Right ventricle myocardium superior (tissue), 1 donor: ENCODE data around the gene SLC25A17. TPM values are rescaled to one million over a fixed set of nuclear protein-coding genes. Genes with fewer than 3 reads are reported as not detected.
"Not testable (repeated sequence)": the region's sequence is repeated elsewhere in the genome, so short reads cannot be mapped to it uniquely, and the experiment has no call there.

ENCODE experiments used
- ATAC-seq: fragments of 200-7000 bp; cut with Tn5 transposase; one replicate; pipeline ENCODE4 v1.9.1; 2020; ENCODE audit warnings: mild to moderate bottlenecking; ENCODE audit not compliant: poor library complexity
- DNase-seq: peaks from one replicate; pipeline ENCODE4 v3.0.0-alpha.2; 2020
- intact Hi-C: fragments of 100-400 bp; cut with DNase I; formaldehyde crosslinking; loops from one replicate; pipeline ENCODE4 v1.11.2; 2022
- total RNA-seq: library from RNA; stranded (reverse); fragmentation: NEBNext Ultra II Directional; extraction: Animal tissue kit (Norgen Biotek cat#: 25700); gene quantifications from one replicate; pipeline ENCODE4 v1.2.1, GENCODE V29; 2021
- donor health status: DM: no; HTN: yes; CAD: no; lungs with severe emphysema.

SLC25A17 gene
- total RNA-seq, 1 donor from 2014 or later: 3.3 TPM

DNA sequence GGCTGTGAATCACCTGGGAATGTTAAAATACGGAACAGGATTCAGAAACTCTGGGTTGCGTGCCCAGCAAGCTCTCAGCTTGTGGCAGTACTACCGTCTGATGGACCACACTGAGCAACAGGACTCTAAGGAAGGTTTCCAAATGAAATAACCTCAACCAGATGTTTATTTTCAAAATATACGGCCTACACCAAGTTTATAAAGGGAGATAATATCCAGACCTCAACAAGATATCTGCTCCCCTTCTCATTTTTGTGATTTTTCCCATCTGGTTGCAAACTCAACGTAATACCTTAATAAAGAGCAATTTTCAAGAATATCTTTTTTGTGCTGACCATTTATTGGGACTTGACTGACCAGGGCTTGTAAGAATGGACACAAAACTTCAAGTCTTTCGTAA lies 49.4 kb downstream of the SLC25A17 start:
- DNase-seq (no peak), ATAC-seq (no peak)
- intact Hi-C loops: no loop called here

DNA sequence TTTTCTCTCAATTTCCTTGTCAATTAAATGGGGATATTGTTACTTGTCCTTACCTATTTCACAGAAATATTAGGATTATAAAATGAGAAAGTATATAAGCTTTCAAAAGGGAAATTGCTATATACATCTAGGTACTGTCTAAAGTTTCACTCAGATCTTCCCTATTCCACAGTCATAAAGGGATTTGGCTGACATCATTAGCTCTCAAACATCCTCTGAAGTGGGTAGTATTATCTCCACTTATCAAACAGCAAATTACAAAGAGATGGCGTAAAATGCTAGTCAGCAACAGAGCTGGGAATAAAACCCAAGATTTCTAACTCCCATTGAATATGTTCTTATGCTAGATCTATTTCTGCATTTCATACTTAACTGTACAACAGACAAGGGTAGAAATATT lies 50.9 kb downstream of the SLC25A17 start:
- ATAC-seq (no peak), DNase-seq (no peak)
- intact Hi-C loops: no loop called here

DNA sequence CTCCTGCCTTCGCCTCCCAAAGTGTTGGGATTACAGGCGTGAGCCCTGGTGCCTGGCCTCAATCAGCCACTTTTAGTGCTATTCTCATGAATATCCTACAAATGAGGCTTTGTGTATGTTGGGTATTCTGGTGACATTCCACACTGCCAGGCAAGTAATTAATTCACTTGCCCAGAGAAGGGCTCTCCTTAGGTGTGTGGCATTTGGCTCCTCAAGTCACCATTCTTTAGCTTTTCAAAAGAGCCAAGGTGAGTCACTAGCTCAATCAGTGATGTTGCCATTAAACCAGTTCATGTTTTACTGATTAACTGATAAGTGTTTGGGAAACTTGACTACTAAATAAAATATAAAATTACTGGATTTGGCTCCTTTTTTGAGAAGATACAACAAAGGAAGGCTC lies 52.2 kb downstream of the SLC25A17 start:
- ATAC-seq (no peak), DNase-seq (no peak)
- intact Hi-C loops: no loop called here

DNA sequence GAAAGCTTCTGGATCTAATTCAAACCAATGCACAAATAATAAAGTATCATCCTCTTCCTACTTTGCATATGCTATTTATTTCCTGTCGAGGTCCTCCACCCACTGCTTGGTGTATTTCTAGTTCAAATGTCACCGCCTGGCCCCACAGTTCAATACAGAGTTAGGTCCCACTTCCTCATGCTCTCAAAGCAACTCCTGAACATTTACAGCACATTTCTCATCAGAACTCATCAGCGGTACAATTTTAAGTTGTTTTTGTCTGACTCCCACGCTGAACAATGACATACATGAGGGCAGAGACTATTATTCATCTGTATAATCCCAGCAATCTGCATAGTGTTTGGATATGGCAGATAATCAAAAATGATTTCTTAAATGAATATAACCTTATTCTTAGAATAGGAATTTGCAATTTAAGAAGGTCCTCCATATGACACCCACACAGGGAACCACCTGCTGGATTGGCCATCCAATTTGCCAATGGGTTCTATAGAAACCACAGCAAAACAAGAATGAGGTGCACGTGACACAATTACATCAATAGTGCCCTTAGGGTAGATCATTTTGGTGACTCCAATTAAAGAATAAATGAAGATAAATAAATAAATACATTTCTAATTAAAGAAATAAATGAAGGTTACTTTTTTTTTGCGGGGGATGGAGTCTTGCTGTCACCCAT lies 54.2 kb downstream of the SLC25A17 start:
- DNase-seq: no peak
- intact Hi-C loops: loop anchor here (5.0 kb wide), 1 partner anchor 83 kb away; no protein-coding TSS in a partner anchor
- no peak for ATAC-seq

DNA sequence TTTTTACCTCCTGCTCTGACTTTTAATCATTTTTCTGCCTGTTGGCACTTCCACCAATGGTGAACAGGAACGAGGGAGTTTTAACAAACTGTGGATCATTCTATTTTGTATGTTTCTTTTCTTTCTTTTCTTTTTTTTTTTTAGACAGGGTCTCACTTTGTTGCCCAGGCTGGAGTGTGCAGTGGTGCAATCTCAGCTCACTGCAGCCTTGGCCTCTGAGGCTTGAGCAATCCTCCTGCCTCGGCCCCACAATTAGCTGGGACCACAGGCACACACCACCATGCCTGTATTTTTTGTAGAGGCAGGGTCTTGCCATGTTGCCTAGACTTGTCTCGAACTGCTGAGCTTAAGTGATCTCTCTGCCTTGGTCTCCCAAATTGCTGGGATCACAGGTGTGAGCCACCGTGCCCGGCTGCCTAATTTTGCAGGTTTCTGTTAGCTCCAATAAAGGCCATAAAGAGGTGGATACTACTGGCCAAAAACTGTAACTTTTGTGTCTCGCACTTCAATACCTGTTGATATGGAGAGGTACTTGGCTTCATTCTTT lies 59.8 kb downstream of the SLC25A17 start:
- no peak for ATAC-seq
- no peak for DNase-seq
- intact Hi-C loops: no loop called here

DNA sequence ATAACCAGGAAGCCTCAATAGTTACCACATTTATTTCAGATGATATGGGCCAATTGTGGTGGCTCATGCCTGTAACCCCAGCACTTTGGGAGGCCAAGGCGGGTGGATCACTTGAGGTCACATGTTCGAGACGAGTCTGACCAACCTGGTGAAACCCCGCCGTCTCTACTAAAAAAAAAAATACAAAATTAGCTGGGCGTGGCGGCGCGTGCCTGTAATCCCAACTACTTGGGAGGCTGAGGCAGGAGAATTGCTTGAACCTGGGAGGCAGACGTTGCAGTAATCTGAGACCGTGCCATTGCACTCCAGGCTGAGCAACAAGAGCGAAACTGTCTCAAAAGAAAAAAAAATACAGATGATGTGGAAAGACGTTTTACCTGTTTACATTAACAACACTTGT lies 60.3 kb downstream of the SLC25A17 start:
- intact Hi-C loops, DNase-seq, ATAC-seq: not testable (repeated sequence)

DNA sequence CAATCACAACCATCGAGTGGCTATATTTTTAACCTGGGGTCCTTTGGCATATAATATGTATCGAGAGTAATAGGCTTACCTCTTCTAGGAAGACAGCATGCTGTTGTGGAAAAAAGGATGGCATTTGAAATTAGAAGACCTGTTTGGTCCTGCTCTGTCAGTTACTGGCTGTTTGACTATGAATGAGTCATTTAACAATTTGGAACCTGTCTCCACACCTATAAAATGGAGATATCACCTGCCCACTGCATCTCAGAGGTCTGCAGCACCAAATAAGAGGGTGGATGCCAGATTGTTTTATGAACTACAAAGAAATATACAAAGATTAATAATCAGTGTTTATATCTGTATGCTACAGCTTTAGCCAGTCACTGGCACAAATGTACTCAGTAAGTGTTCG lies 60.8 kb downstream of the SLC25A17 start:
- intact Hi-C loops: no loop called here

DNA sequence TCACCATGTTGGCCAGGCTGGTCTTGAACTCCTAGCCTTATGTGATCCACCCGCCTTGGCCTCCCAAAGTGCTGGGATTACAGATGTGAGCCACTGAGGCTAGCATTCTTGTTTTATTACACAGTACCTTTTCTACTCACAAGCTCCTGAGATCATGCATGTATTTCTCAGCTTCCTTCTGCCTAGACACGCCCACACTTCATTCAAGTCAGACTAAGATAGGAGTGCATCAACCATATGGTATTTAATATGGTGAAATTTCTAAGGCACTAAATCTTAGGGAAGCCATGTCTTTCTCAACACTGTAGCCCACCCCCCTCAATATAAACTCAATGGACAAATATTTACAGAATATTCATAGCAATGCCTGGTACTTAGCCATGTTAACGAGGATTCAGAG lies 62.1 kb downstream of the SLC25A17 start:
- DNase-seq (no peak), ATAC-seq (no peak)
- intact Hi-C loops: no loop called here

More for the DNA sequence above, 60.8 kb downstream of the SLC25A17 start:
- no peak for DNase-seq
- ATAC-seq: no peak

DNA sequence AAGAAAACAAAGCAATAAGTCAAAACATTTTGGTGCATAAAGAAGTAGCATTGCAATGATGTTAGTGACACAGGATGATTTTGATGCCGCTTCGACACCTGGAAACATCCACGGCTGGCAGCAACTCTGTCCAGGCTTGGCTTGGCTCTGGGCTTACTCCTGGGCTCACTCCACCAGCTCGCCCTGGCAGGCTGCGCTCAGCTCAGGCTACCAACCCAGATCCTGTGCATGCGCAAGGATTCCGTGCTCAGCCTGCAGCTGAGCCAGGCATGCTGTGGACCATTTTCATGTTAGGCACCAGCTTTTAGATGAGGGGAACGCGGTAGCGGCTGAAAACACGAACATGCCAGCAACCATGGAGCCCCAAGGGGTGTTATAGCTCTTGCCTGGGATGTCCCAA lies 66.0 kb downstream of the SLC25A17 start:
- ATAC-seq: no peak
- intact Hi-C loops: no loop called here
- no peak for DNase-seq

DNA sequence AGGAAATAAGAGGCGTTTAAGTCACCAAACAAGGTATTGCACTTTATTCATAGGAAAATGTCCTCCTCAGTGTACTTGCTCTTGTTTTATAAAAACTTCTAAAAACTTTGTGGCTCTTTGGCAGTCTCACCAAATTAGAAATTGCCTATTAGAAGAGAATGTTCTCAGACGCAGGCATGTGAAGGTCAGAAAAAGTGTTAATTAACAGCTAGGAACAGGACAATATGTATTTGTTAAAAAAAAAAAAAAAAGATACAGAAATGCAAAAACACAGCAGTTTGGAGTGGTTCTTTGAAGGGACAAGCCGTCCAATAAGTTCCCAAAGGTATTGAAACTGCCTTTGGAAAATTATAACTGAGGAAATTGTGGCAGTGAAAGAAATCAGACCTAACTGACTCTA lies 67.9 kb downstream of the SLC25A17 start:
- DNase-seq: no peak
- intact Hi-C loops: no loop called here
- peak; percentile 71 for ATAC-seq

DNA sequence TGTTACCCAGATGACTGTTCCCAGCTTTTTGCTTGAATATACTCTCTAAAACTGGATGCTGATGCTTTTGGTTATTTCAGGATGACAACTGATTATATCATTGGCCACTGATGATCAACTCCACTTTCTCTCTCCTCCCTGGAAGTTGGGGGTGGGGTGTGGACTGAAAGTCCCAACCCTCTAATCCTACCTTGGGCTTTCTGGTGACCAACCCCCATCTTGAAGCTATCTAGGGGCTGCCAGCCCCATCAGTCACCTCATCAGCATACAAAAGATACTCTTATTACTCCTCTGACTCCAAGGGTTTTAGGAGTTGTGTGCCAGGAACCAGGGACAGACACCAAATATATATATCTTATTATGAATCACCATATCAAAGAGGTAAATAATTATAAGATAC lies 69.3 kb downstream of the SLC25A17 start:
- DNase-seq (no peak), ATAC-seq (no peak)
- intact Hi-C loops: no loop called here

DNA sequence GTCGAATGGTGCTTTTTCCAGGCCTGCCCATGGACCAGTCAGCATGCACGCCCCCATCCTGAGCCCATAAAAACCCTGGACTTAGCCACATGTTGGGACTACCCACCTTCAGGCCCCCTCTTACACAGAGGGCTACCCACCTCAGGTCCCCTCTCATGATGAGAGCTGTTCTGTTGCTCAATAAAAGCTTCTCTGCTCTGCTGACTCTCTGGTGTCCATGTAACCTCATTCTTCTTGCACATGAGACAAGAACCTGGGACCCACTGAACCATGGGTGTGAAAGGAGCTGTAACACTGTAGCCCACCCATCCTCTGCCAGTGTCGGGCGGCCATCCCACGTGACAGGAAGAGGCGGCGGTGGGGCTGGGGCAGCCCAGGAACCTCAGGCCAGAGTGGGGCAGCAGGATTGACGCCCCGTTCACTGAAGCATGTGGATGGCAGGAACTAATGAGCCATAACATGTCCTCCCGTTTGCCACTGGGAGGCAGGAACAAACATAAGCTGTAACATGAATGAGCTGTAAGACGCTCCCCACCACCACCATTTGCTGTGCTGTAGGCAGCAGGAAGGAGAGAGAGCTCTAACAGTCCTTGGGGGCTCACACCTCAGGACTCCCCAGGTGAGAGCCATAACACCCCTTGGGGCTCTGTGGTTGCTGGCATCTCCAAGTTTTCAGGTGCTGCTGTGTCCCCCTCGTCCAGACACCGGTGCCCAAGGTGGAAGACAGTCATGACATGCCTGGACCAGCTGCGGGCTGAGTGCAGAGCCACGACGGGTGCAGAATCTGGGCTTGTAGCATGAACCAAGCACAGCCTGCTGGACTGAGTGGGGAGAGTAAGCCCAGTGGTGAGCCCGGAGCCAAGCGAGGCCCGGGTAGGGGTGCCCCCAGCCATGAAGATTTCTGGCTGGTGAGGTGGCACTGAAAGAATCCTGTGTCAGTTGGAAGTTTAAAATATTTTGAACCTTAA lies 70.5 kb downstream of the SLC25A17 start:
- DNase-seq (no peak), ATAC-seq (no peak)
- intact Hi-C loops: no loop called here

DNA sequence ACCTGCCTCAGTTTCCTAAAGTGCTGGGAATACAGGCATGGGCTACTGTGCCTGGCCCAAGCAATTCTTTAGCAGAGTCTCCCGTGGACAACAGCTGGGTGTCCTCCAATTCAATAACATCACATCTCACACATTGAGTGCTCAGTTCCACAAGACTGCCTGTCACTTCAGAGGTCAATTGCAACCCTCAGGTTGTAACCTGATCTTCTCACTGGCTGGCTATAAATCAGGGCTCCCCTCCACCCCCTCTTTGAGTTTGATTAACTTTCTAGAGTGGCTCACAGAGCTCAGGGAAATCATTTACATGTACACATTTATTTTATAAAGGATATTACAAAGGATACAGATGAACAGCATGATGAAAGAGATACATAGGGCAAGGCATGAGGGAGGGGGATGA lies 71.8 kb downstream of the SLC25A17 start:
- intact Hi-C loops: no loop called here
- ATAC-seq (no peak), DNase-seq (no peak)

DNA sequence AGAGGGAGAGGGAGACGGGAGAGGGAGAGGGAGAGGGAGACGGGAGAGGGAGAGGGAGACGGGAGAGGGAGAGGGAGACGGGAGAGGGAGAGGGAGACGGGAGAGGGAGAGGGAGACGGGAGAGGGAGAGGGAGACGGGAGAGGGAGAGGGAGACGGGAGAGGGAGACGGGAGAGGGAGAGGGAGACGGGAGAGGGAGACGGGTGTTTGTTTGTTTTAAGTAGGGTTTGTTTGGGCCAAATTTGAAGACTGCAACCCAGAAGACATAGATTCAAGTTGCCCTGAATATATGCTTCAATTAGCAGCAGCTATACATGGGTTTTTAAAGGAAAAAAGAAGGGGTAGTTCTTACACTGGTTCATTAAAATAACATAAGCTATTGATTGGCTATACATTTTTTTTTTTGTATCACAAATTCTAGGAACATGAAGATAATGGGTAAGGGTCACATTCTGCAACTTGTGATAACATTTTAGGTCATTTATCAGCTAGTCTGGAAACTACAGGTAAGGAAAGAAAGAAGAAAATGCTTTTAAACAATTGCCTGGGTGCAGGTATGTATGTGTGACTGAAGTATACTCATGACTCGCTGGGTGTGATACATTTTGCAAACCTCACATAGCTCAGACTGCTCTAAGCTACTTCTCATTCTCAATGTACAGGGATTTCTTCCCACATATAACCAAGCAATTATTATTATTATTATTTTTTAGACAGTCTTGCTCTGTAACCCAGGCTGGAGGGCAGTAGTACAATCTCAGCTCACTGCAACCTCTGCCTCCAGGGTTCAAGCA lies 72.5 kb downstream of the SLC25A17 start:
- DNase-seq (no peak), ATAC-seq (no peak)
- intact Hi-C loops: no loop called here

DNA sequence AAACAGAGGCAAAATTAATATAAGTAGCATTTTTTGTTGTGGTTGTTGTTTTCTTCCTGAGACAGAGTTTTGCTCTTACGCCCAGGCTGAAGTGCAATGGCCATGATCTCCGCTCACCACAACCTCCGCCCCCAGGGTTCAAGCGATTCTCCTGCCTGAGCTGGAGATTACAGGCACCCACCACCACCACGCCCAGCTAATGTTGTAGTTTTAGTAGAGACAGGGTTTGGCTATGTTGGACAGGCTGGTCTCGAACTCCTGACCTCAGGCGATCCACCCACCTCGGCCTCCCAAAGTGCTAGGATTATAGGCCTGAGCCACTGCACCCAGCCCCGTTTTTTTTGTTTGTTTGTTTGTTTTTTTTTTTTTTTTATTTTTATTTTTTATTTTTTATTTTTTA lies 75.4 kb downstream of the SLC25A17 start:
- intact Hi-C loops: no loop called here
- DNase-seq (no peak), ATAC-seq (no peak)

DNA sequence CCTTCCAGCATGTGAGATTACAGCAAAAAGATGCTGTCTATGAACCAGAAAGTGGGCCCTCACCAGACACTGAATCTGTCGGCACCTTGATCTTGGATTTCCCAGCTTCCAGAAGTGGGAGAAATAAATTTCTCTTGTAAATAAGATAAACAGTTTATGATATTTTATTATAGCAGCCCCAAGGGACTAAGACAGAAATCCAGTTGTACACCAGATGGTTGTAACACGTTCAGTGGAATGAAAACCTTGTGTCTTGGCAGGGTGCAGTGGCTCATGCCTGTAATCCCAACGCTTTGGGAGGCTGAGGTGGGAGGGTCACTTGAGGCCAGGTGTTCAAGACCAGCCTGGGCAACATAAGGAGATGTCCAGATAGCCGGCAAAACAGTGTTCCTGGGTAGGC lies 78.0 kb downstream of the SLC25A17 start:
- ATAC-seq (peak; percentile 56), DNase-seq (no peak)
- intact Hi-C loops: no loop called here

DNA sequence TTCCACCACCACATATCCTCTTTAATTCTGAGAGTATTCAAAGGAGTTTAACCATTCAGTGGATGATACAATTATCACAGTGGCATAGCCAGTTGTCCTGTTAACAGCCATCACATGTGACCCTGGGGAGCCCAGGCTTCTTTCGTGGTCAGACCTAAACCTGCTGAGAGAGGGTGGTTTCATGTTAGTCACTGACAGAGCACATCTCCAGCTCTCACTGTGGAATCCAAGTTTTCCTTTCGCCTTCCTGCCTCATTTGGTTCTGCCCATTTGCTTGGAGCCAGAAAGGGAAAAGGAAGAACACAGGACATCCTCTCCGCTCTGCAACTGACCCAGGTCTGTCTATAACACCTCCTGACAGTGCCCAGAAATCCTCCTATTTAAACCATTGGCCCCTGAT lies 79.4 kb downstream of the SLC25A17 start:
- ATAC-seq: no peak
- intact Hi-C loops: no loop called here
- DNase-seq: no peak

DNA sequence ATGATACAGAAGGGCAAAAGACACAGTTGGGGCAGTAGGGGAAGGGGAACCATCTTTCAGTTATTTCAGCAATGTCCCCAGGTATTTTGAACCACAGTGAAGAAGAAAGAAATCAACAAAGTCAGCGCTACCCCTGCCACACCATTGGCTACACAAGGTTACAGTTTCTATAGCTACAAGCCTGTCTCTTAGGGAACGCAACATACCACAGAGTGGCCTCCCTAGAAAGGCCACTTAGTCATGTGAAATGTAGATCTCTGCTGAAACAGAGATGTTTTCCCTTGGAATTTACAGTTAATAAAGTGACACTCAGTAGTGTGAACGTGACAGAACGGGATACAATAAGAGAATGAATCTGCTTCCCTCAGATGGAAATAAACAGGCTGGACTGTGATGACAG lies 85.2 kb downstream of the SLC25A17 start:
- DNase-seq (no peak), ATAC-seq (no peak)
- intact Hi-C loops: no loop called here

DNA sequence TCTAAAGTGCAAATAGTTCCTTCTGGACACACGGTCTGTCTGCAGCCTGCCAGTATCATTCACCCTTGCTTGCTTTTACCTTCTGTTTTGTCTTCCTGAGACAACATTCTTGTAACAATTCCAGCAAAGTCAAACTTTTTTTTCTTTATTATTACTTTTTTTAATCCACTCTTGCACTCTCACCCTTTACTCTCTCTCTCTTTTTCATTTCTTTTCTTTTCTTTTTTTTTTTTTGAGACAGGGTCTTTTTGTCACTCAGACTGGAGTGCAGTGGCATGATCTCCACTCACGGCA lies 86.2 kb downstream of the SLC25A17 start:
- no peak for DNase-seq
- intact Hi-C loops: no loop called here
- no peak for ATAC-seq
